Measurements from ENCODE around the gene ZNF688.
"Not testable (repeated sequence)": the region's sequence is repeated elsewhere in the genome, so short reads cannot be mapped to it uniquely, and the experiment has no call there.

ZNF688 gene

DNA sequence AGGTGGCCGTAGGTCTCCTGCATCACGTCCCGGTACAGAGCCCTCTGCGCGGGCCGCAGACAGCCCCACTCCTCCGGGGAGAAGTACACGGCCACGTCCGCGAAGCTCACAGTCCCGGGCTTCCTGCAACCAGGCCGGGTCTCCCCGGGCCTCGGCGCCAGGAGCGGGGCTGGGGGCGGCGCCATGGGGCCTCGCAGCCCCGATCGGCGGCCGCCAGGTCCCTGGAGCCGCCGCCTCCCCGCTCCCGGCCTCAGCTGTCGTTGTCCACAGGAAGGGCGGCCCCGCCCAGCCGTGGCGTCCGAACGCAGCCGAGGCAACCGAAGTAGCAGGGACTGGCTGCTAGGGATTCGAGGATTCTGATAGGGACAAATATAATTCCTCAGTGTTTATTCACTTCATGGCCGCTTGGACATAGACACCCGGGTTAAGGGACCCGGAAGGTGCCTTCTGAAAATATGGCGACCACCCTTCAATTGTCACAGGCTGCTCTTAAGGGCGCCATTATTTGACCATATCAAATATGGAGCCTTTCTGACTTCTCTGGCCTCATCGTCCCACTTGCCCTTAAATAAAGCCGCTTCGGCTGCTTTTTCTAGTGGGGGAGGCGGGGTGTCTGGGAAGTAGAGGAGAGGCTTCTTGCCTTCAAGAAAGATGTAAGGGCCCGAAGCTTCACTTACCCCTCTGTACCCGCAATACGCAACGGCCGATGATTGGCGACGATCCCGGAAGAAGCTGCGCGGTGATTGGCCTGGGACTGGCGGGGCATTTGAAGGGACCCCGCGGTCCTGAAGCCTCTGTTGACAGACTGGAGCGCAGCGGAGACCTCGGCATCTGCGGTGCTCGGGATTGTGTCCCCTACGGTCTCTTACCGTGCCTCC is at the start of gene ZNF688:
Gene ZNF688 (minus strand): TSS at position 270 of the 878 bp plus-strand sequence. CDS start 85 bp downstream, at position 185.
- DNase-seq = peak; percentile 99

DNA sequence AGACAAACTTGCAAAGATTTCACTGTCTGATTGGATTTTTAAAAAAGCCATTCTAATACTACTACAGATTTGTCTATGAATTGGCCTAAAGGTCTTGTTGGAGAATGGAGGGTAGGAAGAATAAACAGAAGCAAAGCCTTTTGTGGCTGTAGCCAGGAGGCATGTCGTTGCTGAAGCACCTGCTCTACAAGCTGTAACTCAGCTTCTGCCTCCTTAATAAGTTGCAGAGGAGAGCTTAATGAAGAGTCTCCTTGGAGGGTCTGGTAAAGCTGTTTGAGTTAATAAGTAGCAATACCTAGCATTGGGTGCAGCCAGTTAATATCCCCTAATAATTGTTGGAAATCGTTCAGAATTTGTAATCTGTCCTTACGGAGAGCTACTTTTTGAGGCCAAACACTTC is 48.7 kb upstream of the ZNF688 start:
- DNase-seq = no peak

DNA sequence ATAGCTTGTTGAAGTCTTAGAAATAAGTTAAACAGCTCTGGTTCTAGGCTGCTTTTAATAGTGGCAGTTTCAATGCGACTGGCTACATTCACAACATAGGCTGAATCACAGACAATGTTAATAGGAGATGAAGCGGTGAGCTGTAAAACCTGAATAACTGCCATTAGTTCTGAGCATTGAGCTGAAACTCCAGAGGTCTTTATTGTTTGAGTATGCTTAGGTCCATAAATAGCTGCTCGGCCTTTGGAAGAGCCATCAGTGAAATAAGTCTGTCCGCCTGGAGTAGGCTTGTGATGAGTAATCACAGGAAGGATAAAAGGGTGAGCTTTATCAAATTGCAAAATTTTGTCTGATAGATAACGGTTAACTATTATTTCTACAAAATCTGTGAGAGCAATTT is 48.1 kb upstream of the ZNF688 start:
- DNase-seq = no peak

DNA sequence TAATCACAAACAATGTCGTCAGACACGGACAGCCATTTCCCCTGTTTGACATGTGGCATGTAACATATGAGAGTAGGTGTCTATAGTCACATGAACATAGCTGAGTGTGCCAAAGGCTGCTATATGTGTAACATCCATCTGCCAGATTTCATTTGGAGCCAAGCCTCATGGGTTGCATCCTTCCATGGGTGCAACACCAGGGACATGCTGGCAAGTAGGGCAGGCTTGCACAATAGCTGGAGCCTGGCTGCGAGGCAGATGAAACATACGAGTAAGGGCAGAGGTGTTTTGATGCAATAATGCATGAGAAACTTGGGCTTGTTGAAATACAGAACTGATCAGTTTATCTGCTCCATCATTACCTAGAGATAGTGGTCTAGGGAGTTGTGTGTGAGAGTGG is 47.7 kb upstream of the ZNF688 start:
- no peak for DNase-seq

DNA sequence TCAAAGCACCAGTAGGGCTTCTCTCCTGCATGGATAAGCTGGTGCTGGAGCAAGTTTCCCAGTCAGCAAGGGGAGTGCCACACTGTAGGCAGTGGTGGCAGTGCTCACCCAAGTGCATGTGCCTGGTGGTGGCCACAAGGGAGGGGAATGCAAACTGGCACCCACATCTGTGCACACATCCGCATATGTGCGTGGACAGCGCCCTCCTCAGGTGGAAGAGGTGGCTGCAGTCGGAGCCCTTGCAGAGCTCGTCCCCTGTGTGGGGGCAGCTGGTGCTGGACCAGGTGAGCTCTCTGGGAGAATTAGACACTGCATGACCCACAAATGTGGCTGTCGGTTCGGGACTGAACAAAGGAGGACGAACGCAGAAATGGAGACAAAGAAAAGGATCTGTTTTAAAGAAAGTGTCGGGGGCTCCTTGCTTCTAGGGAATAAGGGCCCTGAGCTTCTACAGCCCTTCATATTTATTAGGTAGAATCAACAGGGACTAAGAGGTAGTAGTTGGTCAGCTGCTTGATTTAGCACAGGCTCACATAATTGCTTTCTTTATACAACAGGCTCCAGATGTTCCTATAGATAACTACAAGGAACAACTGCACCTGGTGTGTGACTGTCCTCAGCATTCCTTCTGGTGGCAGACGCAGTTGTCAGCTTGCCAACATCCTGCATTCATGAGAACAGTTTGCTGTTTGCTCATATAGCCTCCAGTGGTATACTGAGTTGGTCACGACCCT is 44.0 kb upstream of the ZNF688 start:
- peak; percentile 36 for DNase-seq

DNA sequence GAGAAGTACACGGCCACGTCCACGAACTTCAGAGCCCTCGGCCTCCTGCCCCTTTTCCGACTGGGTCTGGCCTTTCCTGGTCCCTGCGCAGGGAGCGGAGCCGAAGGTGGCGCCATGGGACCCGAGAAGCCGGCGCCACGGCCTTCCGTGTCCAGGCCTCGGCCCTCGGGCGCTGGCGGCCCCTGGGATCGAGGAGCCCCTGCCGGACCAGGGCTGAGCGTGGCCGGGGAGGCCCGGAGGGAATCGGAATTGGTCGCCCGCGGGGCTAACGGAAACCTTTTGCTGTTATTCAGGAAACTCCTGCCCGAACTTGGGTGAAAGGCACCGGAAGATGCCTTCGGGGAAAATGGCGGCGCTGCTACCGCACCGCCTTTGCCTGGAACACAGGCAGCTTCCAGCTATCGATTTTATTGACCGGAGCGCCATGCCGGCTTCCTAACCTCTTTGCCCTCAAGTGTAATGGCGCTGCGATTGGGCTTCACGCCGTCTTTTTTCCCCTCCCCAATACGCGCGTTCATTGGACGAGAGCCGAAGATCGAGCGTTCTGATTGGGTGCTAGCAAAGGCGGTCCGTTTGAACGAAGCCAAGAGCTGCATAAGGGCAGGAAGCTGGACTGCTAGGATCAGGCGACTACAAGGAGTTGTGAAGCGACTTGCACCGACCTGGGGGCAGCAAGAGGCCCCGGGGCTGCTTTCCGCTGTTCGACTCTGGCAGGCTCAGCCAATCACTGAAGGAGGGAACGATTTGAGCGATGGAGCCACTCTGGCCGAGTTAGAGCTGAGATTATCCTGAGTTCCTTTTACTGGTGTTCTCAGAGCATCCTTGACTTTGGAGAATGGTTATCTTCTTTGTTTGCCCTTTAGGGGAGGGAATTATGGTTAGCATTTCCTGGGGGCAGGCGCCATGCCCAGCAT is 38.7 kb upstream of the ZNF688 start, which contains the start of gene ZNF689:
Gene ZNF689 (minus strand): TSS at position 464 of the 914 bp plus-strand sequence. CDS start 348 bp downstream, at position 116.
- peak; percentile 100 for DNase-seq

DNA sequence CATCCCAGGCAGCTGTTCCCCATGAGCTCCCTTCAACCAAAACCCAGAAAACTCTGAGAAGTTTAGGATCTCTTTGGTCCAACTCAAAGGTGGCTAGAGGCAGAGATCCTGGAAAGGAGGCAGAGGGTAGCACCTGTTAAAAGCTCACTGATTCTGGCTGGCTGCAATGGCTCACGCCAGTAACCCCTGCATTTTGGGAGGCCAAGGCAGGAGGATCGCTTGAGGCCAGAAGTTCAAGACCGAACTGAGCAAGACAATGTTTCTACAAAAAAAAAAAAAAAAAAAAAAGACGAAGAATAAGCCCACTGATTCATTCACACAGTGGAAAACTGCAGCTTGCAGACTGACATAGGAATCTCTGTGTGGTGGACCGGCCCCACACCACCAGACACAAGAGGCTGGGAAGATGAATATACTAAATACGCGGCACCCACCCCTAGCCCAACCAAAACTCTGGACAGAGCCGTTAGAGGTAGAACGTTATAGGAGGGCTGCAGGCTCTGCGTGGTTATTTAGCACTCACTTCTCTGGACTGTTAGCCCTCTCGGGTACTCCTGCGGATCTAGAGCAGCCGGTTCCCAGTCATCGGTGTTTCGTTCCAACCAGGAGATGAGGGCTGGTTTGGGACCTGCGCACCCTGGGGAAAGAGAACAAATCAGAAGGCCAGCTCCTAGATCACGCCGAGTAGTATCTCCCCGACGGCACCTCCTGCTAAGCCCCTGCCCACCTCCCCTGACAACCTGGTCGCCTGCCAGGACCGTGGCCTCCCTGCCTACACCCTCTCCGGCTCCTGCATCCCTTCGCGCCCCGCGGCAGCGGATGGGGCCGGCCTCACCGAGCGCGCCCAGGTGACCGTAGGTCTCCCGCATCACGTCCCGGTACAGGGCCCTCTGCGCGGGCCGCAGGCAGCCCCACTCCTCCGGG is 37.8 kb upstream of the ZNF688 start:
- DNase-seq = no peak

DNA sequence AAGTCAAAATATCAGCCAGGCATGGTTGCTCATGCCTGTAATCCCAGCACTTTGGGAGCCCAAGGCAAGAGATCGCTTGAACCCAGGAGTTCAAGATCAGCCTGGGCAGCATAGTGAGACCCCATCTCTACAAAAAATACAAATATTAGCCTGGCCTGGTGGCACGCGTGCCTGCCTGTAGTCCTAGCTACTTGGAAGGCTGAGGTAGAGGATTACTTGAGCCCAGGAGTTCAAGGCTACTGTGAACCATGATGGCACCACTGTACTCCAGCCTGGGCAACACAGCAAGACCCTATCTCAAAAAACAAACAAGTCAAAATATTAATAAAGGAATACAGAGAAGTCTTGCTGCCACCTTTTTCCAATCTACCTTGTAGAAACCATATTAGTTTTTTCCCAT is 34.5 kb upstream of the ZNF688 start:
- no peak for DNase-seq

DNA sequence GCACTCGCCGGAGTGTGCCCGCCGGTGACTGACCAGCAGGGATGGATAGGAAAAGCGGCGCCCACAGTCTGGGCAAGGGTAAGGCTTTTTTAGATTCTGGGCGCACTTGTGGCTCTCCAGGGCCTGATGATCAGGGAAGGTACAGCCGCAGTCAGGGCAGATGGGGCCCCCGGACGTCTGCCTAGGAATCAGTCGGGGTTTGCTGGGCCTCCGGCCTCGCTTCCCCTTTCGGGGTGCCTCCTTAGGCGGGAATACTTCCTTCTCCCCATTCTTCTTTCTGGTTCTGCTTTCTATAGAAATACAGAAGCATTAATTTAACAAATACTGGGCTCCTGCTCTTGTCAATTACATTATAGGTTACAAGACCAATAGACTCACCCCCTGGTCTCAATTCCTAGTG is 33.6 kb upstream of the ZNF688 start:
- DNase-seq = no peak

DNA sequence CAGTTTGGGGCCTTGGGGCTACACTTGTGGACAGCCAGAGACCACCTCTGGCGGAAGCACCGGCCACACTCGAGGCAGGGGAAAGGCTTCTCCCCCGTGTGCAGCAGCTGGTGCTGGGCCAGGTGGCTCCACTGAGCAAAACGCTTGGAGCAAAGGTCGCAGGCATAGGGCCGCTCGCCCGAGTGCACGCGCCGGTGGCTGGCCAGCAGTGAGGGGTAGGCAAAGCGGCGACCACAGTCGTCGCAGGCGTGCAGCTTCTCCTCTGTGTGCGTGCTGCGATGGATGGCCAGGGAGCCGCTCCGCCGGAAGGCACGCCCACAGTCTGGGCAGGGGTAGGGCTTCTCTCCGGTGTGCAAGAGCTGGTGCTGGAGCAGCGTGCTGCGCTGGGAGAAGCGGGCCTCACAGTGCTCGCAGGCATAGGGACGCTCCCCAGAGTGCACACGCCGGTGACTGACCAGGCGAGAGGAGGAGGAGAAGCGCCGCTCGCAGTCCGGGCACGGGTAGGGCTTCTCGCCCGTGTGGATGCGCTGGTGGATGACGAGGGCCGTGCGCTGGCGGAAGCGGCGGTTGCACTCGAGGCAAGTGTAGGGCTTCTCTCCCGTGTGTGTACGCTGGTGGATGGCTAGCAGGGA is 32.9 kb upstream of the ZNF688 start:
- no peak for DNase-seq

DNA sequence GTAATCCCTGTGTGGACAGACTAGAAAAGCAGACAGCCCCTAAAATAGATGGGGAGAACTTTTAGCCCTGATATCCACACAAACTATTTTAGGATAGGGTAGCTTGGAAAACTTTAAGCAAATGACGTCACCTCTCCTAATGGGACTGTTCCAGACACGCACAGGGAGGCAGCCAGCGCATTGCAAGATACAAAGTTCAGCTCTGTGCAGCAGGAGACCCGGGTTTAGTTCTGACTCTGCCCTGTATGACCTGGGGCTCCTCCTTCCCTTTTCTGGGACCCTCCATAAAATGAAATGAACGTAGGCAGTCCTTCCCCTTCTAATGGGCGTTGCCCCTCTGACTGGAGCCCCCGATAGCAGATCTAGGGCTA is 32.4 kb upstream of the ZNF688 start:
- no peak for DNase-seq

DNA sequence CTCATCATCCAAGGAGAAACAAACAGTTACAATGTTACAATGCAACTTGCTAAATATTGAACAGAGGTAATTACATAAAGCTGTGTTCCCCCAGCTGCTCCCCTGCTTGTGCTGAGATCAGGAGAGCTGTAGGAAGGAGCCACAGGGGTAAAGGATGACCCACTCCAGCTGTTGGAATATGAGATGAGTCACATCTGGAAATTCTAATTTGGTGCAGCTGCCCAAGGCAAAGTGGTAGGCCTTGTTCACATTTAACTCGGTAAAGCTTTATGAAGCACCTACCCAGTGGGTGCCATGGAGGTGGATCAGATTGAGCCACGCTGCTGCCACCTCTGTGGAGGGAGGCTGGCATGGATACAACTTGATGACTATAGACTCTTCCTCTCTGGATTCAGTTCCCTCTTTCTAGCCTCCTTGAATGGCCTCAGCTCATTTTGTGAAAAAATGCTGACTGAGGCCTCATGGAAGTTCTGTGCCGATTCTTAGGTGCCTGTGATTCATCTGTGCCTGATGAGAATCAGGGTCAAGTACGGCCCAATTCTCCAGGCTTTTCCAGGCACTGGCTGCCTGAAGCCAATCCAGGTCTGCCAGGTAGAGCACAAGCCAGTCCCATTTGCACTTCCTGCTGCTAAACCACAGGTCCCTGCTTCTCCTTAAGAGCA is 31.2 kb upstream of the ZNF688 start:
- peak; percentile 24 for DNase-seq

DNA sequence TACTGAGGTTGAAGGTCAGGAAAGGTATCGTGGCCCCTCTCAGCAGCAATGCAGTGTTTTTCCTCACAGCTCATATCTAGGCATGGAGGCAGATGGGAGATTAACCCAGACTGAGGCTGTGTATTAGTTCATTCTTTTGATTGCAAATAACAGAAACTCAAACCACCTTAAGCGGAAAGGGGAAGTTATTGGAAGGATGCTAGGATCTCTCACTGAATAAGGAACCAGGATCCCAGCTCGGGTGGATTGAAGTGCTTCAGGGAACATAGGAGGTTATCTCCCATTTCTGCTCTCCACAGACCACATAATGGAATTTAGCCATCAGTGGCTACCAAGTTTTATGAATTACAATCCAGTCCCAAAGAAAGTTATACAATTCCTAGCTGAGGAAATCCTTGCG is 30.5 kb upstream of the ZNF688 start:
- no peak for DNase-seq

DNA sequence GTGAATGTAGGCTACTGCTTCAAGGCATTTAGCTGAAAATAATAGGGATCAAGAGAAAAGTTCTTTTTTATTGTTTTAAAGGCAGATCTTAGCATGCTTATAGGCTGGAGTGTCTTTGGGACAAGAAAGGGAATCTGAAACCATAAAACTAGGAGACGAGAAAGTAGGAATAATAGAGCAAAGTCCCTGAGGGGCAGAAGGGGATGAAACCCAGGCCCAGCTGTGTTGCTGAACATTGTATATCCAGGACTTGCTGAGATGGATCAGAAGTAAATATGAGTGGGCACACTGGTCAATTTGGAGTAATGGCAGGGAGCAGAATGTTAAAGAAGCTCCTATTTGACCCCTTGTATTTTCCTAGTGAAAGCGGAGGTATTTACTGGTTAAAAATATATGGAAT is 29.4 kb upstream of the ZNF688 start:
- no peak for DNase-seq

DNA sequence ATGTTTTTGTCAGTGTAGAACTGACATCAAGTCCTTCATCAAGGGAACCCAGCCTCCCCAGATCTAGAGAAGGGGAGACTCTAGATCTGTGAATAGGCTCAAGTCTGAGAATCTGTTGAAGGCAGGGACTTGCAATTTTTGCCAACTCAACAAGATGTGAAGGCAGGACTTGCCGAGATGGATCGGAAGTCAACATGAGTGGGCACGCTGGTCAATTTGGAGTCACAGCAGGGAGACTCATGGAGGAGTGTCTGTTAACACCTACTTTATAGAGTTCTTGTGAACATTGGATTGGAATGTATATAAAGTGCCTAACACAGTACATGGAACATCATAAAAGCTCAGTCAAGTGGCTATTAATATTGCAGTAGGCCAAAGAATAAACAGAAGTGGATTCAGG is 28.7 kb upstream of the ZNF688 start:
- no peak for DNase-seq

DNA sequence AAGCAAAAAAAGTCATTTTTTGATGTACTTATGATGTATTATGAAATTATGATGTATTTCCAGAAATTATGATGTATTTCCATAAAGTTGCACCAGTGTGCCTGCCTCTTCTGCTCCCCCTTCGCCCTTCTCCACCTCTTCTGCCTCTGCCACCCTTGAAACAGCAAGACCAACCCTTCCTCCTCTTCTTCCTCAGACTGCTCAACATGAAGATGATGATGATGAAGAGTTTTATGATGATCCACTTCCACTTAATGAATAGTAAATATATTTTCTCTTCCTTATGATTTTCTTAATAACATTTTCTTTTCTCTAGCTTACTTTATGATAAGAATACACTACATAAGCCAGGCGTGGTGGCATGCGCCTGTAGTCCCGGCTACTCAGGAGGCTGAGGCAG is 21.4 kb upstream of the ZNF688 start:
- DNase-seq = no peak

DNA sequence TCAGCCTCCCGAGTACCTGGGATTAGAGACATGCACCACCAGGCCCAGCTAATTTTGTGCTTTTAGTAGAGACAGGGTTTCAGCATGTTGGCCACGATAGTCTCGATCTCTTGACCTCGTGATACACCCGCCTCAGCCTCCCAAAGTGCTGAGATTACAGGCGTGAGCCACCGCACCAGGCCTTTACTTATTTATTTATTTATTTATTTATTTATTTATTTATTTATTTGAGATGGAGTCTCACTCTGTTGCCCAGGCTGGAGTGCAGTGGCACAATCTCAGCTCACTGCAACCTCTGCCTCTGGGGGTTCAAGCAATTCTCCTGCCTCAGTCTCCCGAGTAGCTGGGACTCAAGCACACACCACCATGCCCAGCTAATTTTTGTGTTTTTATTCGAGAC is 19.4 kb upstream of the ZNF688 start:
- not testable (repeated sequence) for DNase-seq

DNA sequence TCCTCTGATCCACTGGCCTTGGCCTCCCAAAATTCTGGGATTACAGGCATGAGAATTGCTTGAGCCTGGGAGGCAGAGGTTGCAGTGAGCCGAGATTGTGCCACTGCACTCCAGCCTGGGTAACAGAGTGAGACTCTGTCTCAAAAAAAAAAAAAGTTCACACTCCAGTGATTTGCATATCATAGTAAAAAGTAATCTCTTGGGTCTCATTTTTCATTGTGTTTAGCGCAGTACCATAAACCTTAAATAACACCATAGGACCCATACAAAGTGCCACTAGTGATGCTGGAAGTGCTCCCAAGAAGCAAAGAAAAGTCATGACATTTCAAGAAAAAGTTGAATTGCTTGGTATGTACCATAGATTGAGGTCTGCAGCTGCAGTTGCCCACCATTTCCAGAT is 18.1 kb upstream of the ZNF688 start:
- DNase-seq = not testable (repeated sequence)

DNA sequence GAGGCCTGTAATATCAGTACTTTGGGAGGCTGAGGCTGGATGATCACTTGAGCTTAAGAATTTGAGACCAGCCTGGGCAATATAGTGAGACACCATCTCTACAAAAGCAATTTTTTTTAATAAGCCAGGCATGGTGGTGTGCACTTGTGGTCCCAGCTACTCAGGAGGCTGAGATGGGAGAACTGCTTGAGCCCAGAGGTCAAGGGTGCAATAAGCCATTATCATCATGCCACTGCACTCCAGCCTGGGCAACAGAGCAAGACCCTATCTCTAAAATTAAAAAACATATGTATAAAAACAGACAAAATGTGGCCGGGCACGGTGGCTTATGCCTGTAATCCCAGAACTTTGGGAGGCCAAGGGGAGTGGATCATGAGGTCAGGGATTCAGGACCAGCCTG is 17.1 kb upstream of the ZNF688 start:
- DNase-seq = no peak

DNA sequence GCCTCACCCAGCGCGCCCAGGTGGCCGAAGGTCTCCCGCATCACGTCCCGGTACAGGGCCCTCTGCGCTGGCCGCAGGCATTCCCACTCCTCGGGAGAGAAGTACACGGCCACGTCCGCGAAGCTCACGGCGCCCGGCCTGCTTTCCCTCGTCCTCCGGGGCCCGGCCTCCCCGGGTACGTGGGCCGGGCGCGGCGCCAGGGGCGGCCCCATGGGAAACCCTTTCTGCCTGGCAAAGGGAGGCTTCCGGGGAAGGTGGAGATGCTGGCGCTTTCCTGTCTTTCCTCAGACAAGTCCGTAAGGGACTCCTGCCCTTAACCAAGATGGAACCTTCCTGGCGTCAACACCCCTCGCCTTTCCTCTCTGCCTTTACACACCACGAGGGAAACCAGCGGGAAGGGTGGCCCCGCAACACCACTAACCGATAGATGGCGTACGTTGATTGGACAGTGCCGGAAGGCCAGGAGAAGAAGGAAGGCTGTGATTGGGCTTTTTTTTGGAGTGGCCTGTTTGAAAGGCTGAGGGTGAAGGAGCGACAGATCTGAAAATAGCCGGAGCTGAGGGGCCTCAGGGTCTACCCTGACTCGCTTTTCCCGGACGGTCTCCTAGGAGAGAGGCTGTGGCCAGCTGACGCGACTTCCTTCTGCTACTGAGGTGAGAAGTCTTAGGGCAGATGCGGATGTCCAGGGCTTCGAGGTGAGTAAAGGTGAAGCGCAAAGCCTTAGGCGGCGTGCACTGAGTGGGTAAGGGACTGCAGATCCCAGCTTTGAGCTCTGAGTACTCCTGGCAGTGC is 14.1 kb upstream of the ZNF688 start, which contains the start of gene ZNF785:
Gene ZNF785 (minus strand): TSS at position 298 of the 792 bp plus-strand sequence. CDS start 86 bp downstream, at position 212.
- peak; percentile 100 for DNase-seq

All from eye (tissue), 1 donor.